GM21723 (cell line): ENCODE data around the gene PPP1R27.

ENCODE experiments used
- ATAC-seq: cut with Tn5 transposase; IDR thresholded peaks from one replicate; pipeline ENCODE4 v1.9.1; 2021; ENCODE audit warnings: mild to moderate bottlenecking, moderate library complexity; ENCODE audit not compliant: unreplicated experiment

PPP1R27 gene

DNA sequence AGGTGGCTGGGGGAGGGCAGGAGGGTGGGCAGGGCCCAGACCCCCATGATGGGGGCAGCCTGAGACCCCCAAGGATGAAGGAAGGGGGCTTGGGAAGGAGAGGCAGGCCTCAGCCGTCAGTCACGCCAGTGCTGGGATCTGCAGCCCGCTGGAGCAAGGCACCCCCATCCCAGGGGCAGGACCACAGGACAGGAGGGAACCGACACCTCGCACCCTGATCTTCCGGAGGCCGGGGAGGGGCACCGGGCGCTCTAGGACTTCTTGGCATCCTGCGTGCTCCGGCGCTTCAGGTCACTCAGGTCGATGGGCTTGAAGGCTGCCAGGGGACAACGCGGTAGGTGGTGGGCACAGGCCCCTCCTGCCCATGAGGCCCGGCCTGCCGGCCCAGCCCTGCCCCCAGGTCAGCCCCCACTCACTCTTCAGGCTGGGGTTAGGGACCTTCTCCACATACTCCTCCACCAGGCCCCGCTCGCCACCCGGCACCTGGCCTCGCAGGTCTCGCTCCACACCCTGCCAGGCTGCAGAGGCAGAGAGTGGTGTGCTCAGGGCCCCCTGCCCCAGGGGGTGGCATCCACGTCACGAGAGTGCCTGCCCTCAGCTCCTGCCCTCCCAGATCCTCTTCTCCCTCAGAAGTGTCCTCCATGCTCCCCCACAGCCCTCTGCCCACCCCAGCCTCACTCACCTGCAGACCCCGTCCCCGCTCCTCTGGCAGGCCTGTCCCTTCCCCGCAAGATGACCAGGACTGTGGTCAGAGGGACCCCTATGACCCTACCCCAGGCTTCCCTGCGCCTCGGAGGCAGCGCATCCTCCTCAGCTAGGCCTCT lies 11.6 kb downstream of the PPP1R27 start:
- ATAC-seq, result no peak

DNA sequence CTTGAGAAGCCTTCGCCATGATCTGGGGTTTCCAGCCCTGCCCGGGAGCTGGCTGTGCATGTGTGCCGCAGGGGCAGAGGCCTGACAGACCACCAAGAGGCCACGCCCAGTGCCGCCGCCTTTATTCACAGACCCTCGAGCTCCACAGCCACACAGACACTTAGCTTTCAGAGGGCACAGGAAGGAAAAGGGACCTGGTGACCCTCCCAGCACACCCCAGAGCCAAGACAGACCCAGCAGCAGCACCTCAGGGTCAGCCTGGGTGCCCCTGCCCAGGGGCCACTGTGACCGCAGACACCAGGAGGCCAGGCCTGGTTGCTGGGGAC lies 12.6 kb downstream of the PPP1R27 start:
- ATAC-seq, result no peak

DNA sequence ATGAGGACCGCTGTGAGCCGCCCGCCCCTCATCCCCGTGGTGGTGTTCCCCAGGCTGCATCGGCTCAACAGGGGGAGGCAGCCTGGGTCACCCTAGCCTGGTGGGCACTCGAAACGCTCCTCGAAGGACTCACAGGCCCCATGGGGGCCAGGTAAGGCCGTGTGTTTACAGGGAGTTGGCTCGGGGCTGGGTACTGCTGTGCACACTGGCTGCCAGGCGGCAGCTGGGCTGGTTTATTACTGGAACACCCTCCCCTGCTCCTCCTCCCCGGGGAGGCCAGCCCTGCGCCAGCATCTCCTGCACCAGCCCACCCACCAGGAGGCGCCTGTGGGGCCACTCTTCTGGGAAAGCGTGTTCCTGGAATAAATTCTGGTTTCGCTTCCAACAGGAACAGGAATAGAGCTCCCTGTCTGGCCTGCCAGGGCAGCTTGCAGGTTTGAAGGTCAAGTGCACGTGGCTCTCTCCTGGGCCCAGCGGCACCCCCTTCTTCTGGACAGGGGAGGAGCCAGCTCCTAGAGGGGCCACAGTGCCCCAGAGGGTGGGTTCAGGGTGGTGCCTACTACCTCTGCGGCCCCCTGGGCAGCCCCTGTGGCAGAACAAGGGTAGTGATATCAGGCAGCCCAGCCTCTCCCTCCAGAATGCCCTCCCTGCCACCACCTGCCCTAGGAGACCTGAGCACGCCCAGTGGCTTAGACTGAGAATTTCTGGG lies 13.1 kb downstream of the PPP1R27 start:
- ATAC-seq, result no peak

DNA sequence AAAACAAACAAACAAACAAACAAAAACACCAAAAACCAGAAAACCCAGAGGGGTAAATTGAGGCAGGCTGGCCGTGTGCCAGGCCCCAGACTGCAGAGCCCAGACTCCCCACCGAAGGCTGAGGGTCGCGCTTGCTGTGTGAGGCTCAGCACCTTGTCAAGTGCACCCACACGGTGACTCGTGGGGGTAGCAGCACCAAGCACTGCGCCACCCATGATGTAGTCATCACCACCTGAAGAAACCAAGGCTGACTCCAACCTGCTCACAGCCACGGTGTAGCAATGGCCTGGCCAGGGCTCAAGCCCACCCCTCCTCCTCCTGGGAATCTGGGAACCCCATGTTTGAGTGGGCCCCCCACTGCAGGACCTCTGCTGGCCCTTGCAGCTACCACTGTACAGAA lies 13.7 kb downstream of the PPP1R27 start:
- ATAC-seq, result no peak

DNA sequence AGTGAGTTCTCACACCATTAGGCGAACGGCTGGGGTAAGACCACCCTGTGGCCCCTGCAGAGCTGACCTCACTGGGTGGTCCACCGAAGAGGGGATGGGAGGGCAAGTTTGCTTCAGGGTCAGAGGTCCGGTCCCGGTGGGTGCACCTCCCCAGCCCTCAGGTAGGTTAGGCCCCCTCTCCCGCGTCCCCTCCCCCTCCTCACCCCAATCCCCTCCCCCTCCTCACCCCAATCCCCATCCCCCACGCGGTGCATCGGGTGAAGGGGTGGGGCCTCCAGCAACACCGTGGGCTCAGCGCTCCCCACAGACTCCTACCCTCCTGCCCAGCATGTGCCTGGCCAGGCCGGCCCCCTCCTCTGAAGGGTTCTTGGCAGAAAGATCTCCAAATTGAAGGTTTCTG lies 15.1 kb downstream of the PPP1R27 start:
- ATAC-seq, result no peak

DNA sequence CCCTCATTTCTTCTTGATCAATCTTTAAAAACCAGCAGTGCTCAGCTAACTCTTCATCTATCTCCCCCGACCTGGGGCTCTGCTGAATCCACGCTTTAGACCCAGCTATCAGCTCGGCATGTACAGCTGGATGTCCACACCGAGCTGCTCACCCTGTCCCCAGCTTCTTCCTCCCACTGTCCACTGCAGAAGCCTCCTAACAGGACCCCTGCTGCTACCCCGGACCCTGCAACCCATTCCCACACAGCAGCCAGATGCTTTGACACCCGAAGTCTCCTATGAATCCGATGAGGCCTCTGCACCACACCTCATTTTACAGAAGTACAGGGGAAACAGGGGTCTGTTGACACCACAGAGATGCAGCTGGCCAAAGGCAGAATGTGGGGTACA lies 17.1 kb downstream of the PPP1R27 start:
- ATAC-seq, result no peak

DNA sequence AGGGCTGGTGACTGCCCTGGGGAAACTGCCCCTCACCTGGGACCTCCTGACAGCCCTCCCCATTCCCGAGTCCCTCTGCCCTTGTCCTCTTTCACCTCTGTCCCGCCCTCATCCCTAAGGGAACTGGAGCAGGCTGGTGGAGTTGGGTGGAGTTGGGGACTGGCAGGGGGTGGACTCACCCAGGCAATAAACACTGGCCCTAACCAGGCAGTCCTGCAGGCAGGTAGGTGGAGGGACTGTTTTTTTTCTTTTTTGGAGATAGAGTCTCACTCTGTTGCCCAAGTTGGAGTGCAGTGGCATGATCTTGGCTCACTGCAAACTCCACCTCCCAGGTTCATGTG lies 19.2 kb downstream of the PPP1R27 start:
- ATAC-seq, result no peak

DNA sequence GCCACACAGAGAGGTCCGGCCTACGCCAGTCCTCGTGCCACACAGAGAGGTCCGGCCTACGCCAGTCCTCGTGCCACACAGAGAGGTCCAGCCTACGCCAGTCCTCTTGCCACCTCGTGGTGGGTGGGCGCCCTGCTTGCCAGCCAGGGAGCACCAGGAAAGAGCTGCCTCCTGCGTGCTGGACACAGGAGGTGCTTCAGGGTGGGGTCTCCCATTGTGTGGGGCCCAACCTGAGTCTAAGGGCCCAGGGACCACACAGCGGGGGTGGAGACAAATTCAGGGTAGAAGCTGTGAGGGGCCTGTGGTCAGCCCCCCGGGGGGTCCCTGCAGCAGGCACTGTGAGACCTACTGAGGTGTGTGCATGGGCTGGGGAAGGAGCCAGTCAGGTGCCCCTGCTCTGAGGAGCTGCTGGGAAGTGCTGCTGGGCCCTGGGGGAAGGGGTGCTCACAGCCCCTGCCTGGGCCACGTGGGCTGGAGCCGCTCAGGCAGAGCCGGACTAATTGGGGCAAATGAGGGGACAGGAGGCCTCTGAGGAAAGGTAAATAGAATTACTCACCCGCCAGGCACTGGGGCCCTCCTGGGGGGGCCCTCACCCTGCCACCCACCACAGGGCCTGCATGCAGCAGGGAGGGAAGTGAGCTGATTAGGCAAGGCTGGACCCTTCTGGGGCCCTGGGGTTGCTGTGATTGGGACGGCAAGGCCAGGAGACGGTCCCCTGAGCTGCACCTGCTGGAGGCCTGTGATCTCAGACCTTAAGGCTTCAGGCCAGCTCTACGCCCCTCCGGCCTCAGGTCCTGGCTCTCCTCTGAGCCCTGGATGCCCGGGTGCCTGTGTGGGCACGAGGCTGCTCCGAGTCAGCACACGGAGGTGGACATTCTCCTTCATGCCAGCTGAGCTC lies 19.9 kb downstream of the PPP1R27 start:
- no peak for ATAC-seq

DNA sequence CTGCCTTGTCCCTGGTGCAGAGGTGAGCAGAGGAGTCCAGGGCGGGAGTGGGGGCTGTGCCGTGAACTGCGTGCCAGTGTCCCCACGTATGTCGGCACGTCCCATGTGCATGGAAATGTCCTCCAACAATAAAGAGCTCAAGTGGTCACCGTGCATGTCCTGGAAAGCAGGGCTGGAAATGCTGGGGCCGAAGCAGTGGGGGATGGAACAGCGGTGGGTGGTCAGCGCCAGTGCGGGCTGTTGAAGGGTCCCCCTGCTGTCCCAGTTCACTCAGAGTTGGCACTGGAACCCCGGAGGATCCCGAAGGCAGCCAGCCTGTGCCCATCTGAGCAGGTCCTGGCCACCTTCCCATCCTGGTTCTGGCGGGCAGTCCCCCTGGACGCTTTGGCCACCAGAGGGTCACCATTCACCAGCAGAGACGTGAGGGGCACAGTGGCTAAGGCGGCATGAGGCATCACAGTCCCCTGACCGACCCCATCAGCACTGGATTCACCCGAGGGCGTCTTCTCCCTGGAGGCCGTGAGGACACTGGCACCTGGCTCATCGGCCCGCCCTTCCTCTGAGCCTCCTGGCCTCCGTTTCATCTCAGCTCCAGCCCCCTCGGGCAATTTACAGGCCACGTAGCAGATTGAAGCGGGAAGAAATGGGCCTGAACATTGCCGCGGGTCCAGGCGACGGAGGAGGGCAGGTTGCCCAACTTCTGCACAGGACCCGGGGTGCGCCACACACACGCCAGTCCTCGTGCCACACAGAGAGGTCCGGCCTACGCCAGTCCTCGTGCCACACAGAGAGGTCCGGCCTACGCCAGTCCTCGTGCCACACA lies 20.8 kb downstream of the PPP1R27 start:
- ATAC-seq, result no peak

DNA sequence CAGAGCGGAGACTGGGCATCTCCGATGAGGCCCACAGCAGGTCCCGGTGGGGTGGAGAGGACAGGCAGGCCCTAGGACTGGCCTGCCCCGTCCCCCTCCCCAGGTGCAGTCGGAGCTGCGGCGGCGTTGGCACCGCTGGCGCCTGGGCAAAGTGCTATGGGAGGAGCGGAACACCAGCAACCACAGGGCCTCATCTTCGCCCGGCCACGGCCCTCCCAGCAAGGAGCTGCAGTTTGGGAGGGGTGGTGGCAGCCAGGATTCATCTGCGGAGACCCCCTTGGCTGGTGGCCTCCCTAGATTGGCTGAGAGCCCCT lies 21.5 kb downstream of the PPP1R27 start:
- no peak for ATAC-seq

DNA sequence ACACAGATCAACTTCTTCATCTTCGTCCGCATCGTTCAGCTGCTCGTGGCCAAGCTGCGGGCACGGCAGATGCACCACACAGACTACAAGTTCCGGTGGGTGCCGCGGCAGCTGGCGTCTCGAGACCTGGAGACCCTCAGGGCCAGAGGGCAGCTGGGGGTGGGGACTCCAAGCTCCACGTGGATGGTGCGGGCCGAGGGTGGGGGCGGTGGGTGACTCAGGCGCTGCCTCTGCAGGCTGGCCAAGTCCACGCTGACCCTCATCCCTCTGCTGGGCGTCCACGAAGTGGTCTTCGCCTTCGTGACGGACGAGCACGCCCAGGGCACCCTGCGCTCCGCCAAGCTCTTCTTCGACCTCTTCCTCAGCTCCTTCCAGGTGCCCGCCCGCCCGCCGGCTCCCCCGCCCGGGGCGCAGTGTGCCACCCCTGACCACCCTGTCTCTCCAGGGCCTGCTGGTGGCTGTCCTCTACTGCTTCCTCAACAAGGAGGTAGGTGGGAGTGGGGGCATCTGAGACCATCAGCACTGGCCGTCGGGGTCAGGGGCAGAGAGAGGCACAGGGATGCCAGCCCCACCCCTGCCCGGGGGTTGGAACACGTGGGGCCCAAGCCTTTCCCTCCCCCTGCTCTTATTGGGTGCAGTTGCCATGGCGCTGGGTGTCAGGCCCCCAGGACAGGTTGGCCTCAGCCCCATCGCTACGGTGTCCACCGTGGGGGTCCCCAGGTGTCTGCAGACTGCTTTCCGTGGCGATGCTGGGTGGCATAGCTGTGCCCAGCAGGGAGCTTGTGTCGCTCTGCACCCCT lies 22.1 kb downstream of the PPP1R27 start:
- ATAC-seq, result no peak

DNA sequence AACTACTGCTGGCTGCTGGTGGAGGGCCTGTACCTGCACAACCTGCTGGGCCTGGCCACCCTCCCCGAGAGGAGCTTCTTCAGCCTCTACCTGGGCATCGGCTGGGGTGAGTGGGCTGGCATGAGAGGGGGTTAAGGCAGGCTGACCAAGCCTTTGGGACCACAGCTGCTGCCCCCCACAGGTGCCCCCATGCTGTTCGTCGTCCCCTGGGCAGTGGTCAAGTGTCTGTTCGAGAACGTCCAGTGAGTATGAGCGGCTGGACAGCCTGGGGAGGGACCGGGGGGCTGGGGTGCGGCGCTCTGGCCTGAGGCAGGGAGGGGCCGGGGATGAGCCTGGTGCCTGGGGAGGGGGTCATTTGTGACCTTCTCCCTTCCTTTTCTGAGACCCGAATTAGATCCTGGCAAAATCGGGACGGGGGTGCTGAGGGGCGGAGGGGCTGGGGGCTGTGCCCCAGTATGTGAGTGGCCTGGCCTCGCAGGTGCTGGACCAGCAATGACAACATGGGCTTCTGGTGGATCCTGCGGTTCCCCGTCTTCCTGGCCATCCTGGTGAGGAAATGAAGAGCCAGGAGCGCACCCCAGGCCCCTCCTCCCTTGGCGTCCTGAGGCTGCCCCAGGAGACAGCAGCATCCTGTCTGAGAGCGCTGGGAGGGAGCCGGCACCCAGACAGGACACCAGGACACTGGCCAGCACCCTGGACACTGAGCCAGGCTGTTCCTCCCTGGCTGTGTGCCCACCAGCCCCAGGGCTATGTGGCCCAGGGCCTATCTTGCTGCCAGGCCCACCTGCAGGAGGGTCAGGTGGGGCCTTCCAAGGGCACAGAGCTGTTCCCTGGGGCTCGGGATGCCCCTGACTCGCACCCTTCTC lies 22.9 kb downstream of the PPP1R27 start:
- no peak for ATAC-seq

DNA sequence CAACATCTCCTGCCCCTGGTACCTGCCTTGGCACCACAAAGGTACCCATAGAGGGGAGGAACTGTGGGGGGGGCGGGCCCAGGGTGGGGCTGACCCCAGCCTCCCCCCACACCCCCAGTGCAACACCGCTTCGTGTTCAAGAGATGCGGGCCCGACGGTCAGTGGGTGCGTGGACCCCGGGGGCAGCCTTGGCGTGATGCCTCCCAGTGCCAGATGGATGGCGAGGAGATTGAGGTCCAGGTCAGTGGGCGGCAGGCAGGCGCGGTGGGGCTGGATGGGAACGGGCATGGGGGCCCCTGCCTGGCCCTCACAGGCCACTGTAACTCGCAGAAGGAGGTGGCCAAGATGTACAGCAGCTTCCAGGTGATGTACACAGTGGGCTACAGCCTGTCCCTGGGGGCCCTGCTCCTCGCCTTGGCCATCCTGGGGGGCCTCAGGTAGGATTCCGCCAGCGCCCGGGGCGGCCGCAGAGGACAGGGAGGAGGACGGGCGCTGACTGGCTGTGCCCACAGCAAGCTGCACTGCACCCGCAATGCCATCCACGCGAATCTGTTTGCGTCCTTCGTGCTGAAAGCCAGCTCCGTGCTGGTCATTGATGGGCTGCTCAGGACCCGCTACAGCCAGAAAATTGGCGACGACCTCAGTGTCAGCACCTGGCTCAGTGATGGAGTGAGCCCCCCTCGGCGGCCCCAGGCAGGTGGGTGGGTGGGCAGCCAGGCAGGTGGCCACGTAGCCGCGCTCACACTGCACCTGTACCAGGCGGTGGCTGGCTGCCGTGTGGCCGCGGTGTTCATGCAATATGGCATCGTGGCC lies 23.8 kb downstream of the PPP1R27 start:
- ATAC-seq, result no peak

DNA sequence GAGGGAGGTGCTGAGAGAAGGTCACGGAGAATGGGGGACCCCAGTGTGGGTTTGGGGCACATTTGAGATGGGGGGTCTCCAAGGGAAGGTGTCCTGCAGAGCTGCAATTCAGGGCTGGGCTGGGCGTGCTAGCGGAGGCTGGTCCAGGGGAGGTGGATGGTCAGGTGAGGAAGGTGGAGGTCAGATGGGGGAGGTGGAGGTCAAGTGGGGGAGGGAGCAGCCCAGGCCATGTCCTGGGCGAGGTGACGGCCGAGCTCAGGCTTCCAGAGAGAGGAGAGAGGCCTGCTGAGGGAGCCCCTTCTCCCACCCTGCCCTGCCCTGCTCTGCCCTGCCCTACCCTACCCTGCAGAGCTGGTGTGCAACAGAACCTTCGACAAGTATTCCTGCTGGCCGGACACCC lies 24.4 kb downstream of the PPP1R27 start:
- no peak for ATAC-seq

DNA sequence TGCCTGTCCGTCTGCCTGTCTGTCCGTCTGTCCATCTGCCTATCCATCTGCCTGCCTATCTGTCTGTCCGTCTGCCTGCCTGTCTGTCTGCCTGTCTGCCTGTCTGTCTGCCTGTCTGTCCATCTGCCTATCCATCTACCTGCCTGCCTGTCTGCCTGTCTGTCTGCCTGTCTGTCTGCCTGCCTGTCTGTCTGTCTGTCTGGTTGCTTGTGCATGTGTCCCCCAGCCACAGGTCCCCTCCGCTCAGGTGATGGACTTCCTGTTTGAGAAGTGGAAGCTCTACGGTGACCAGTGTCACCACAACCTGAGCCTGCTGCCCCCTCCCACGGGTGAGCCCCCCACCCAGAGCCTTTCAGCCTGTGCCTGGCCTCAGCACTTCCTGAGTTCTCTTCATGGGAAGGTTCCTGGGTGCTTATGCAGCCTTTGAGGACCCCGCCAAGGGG lies 25.3 kb downstream of the PPP1R27 start:
- no peak for ATAC-seq

DNA sequence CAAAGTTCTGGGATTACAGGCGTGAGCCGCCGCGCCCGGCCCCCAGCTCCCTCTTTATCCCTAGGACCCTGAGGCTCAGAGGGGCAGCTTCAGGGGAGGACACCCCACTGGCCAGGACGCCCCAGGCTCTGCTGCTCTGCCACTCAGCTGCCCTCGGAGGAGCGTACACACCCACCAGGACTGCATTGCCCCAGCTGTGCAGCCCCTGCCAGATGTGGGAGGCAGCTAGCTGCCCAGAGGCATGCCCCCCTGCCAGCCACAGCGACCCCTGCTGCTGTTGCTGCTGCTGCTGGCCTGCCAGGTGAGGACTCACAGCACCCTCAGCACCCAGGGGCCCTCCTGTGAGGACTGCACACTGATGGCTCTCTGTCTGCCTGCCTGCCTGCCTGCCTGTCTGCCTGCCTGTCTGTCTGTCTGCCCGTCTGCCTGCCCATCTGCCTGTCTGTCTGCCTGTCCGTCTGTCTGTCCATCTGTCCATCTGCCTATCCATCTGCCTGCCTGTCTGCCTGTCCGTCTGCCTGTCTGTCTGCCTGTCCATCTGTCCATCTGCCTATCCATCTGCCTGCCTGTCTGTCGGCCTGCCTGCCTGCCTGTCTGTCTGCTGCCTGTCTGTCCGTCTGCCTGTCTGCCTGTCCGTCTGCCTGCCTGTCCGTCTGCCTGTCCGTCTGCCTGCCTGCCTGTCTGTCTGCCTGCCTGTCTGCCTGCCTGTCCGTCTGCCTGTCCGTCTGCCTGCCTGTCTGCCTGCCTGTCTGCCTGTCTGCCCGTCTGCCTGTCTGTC lies 25.9 kb downstream of the PPP1R27 start:
- no peak for ATAC-seq

DNA sequence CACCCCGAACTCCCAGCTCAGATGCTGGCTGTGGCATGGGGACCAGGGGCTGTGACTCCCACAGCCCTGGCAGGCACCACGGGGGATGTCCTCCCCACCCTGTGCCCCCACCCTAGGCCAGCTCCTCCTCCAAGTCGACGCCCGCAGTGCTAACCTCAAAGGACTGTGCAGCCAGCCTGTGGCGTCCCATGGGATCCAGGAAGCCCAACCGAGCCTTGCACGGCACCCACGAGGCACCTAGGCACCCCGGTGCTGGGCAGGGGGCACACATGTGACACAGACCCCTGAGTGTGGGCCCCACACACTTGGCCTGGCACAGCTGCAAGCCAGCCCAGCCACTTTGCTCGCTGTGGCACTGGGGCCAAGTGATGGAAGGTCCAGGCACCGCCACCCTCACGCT lies 27.0 kb downstream of the PPP1R27 start:
- ATAC-seq, result no peak
